NCI-H1930 (cell line): ENCODE results near the gene WFDC10B.
"Not testable (repeated sequence)": the region's sequence is repeated elsewhere in the genome, so short reads cannot be mapped to it uniquely, and the experiment has no call there.

Experiments
- DNase-seq, 2 experiments: peaks; one replicate each; lab custom pipeline; 2025; lab: John Stamatoyannopoulos, UW

WFDC10B gene

DNA sequence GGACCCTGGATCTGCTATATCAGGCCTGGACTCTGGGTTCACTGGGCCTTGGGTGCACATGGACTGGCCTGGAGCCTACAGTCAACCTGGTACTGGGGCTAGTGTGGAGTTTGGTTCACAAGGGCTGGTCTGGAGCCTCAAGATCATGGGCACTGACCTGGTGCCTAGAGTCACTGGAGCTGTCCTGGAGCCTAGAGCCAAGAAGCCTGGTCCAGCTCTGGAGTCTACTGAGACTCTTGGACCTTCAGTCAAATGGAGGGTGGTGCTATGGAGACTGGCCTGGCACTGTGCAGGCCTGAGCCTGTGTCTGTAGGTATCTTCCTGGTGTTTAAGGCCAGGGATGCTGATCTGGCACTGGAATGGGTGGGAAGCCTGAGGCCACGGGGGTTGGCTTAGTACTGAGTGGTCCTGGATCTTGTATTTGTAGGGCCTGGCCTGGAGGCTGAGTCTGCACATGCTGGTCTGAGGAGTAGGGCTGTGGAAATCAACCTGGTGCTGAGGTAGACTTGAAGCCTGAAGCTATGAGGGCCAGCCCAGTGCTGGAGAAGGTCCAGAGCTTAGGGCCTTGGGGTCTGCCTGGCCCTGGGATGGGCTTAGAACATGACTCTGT is 57.3 kb downstream of the WFDC10B start:
- DNase-seq = no peak

DNA sequence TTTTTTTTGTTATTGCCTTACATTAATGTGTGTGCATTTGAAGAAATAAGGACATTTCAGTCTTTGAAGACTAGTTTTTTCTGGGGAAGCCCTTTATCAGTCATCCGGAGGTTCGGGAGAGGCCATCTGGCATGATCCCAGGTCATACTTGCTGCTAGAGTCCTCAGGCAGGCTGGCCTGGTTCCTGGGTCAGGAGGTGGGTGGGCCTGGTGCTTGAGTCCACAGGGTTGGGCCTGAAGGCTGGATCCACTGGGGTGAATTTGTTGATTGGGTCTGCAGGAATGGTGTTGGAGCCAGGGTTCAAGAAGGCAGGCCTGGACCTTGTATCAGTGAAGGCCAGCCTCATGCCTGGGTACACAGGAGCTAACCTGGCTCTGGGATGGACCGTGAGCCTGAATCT is 57.9 kb downstream of the WFDC10B start:
- DNase-seq = no peak

DNA sequence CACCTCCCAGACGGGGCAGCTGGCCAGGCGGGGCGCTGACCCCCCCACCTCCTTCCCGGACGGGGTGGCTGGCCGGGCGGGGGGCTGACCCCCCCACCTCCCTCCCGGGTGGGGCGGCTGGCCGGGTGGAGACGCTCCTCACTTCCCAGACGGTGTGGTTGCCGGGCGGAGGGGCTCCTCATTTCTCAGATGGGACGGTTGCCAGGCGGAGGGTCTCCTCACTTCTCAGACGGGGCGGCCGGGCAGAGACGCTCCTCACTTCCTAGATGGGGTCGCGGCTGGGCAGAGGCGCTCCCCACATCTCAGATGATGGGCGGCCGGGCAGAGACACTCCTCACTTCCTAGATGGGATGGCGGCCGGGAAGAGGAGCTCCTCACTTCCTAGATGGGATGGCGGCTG is 59.0 kb downstream of the WFDC10B start:
- DNase-seq = not testable (repeated sequence)

DNA sequence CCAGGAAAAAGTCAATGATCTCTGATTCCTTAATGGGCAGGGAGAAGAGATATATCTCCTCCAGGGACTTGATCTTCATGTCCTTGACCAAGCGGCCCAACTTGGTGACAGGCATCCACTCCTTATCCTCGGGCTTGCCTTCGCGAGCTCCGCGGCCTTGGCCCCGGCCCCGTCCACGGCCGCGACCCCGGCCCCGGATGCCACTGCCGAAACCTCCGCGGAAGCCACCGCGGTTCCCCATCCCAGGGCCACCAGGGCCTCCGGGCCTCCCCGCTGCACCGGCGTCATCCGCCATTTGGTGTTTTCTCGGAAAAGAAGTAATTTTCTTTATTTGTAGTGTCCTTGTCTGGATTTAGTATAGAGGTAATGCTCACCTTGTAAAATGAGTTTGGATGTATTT is 63.7 kb downstream of the WFDC10B start:
- DNase-seq = not testable (repeated sequence)

DNA sequence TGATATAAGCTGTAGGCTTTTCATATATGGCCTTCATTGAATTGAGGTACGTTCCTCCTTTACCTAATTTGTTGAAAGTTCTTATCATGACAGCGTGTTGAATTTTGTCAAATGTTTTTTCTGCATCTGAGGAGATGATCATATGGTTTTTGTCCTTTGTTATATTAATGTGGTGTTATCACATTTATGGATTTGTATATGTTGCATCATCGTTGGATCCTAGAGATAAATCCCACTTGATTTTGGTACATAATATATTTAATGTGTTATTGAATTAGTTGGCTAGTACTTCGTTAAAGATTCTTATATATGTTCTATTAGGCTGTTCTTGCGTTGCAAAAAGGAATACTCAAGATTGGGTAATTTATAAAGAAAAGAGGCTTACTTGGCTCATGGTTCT is 65.1 kb downstream of the WFDC10B start:
- no peak for DNase-seq

DNA sequence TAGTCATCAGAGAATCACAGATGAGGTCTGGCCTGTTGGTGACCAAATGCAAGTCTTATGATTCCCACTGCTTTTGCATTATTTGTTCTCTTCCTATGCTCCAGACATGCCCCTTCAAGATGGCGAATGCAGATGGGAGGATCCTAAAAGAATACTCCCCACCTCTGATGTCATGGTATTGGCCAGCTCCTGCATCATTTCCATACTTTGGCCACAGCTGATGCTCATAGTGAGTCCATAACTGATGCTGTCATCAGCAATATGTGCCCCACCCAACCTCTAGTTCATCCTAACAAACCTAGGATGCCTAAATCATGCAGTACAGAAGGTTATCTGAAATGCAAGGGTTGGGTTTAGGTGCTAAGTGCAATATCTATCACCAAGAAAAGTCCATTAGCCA is 68.3 kb downstream of the WFDC10B start:
- no peak for DNase-seq
